GM10266 (cell line): ENCODE data around the gene PDE11A.
"Not testable (repeated sequence)": the region's sequence is repeated elsewhere in the genome, so short reads cannot be mapped to it uniquely, and the experiment has no call there.

ENCODE experiments used
- DNase-seq: peaks from one replicate; pipeline ENCODE4 v3.0.0; 2012; ENCODE audit errors: extremely low spot score
- TF ChIP-seq, protein P1 (sequence below): IDR thresholded peaks from 2 replicates; pipeline ENCODE4 v1.5.1; 2012; ENCODE audit warnings: mild to moderate bottlenecking, low read depth; ENCODE audit not compliant: control insufficient read depth, insufficient read depth; ENCODE audit errors: missing control alignments

Gene PDE11A

DNA sequence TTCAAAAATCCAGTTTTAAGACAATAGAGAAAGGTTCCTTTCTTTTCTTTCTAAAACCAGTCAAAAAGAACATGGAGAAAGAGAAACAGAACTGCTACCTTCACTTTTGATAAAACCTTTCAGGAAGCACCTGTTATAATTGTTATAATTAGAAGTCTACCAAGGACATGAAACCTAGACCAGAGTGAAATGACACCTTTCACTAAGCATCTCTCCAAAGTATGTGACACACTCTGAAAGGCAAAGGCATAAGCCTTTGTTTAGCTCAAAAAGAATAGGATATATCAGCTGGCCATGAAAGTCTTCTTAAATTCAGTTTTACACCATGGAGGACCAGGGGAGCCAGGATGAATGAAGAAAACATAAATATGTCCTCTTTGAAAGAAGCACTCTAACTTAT lies 20.9 kb upstream of the PDE11A start:
- no peak for DNase-seq
- TF ChIP-seq, protein P1, sequence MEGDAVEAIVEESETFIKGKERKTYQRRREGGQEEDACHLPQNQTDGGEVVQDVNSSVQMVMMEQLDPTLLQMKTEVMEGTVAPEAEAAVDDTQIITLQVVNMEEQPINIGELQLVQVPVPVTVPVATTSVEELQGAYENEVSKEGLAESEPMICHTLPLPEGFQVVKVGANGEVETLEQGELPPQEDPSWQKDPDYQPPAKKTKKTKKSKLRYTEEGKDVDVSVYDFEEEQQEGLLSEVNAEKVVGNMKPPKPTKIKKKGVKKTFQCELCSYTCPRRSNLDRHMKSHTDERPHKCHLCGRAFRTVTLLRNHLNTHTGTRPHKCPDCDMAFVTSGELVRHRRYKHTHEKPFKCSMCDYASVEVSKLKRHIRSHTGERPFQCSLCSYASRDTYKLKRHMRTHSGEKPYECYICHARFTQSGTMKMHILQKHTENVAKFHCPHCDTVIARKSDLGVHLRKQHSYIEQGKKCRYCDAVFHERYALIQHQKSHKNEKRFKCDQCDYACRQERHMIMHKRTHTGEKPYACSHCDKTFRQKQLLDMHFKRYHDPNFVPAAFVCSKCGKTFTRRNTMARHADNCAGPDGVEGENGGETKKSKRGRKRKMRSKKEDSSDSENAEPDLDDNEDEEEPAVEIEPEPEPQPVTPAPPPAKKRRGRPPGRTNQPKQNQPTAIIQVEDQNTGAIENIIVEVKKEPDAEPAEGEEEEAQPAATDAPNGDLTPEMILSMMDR, result no peak

DNA sequence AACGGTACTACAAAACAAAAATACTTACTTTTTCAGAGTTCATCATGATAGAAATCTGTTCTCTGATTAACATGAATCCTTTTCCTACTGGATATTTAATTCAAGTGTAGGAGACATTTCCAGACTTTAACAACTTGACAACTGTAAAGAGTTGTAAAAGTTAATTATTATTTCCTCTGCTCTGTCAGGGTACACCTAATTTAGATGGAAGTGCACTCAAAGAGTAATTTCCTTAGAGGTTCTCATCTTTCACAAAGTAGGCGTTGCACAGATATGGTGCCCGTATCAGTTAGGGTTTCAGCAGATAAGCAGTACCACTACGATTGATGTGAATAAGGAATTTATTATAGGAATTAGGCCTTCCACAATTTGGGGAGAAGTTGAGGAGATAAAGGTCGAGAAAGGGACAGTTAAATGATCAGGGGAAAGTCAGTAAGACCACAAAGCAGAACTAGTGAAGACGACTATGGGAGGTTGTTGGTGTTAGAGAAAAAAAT lies 16.2 kb upstream of the PDE11A start:
- TF ChIP-seq, protein P1, result no peak
- DNase-seq, result no peak

DNA sequence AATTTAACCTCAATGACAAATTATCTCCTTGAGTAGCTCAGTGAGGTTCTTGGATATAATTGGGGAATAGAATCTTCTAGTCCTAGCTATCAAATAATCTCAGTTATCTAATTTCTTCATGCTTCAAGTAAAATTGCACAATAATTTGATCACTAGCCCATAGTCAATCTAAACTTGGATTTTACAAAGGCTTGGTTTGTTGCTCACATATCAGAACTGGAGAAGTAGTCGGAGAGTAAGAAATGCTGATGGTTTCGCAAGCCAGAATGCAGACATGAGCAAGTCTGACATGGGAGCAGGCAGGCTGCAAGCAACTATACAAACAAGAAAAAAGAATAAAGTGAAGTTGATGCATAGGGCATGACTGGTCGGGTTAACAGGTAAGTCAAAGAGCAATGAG lies 11.7 kb upstream of the PDE11A start:
- TF ChIP-seq, protein P1, result no peak
- DNase-seq, result no peak

DNA sequence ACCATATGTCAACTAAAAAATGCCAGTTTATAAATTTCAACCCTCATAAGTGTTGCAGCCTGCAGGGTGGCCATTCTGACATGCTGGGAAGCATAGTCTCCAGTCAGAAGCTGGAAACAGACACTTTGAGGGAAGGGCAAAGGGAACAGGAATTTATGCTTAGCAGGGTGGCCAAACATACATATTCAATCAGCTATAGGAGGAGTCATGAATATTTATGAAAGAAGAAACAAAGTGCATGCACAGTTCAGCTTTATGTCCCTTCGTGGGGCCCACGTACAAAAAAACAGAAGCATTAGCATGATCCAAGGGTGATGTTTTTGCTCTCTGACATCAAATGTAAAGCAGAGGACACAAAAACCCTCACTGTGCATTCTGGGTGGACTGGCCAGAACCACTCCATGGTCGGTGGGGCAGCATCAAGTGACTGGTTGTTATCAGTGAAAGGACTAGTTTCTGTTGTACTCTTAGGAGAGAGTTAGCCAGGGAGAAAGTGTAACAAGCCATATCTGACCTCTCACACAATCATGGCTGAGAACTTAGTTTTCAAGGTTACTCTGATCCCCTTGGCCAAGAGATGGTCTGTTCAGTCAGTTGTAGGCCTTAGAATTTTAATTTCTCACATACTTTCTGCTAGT lies 9.9 kb upstream of the PDE11A start:
- TF ChIP-seq, protein P1, result no peak
- no peak for DNase-seq

DNA sequence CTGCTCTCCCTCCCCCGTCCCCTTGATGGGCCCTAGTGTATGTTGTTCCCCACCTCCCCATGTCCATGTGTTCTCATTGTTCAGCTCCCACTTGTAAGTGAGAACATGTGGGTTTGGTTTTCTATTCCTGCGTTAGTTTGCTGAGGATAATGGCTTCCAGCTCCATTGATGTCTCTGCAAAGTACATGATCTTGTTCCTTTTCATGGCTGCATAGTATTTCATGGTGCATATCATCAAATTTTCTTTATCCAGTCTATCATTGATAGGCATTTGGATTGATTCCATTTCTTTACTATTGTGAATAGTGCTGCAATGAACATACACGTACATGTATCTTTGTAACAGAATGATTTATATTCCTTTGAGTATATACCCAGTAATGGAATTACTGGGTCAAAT lies 6.7 kb upstream of the PDE11A start:
- not testable (repeated sequence) for DNase-seq

DNA sequence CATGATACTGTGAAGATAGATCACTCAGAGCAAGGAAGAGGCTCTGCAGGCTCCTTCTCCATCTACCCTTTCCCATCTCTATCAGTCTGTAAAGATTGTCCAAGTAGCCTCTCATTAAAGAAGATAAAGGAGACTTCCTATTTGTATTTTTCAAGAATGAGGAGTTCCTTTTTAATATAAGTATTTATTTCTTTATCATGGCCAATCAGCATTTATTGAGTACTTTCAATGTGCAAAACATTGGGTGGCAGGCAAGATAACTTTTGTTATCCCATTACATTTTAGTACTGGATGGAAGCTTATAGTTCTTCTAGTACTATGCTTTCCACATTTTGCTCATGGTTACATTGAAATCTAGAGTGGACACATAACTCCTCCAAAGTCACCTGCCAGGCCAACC lies 3.6 kb upstream of the PDE11A start:
- no peak for DNase-seq
- TF ChIP-seq, protein P1, result no peak

DNA sequence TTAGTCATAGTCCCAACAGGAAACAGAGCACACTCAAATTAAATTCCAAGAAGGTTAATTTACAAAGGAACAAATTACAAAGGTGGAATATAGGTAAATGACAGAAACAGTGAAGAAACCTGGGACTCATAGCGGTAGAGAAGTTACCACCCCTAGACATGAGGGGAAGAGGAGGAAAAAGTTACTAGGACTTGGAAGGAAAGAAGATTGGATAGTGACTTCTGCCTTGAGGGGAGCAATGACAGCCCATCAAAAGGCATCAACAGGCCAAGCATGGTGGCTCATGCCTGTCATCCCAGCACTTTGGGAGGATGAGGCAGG lies 2.4 kb upstream of the PDE11A start:
- TF ChIP-seq, protein P1, result no peak
- DNase-seq, result no peak
